C4-2B (cell line): ENCODE measurements around the gene ASF1A.

Experiments
- CTCF ChIP-seq: fragments of 450-650 bp; conservative IDR thresholded peaks from 2 replicates; pipeline ENCODE4 v1.5.1; 2017; ENCODE audit warnings: mild to moderate bottlenecking
- ZFX ChIP-seq: fragments of 450-650 bp; IDR thresholded peaks from 2 replicates; pipeline ENCODE4 v1.6.1; 2017

- TF ChIP-seq CTCF: no peak
- no peak for TF ChIP-seq ZFX
Measured at GRCh38 chr6:118875672-118876071, 18.3 kb upstream of the ASF1A start.
